ENCODE data around the gene GRIK5.

Gene GRIK5

GRCh38 chr19:41997851-41998229, 72.2 kb downstream of the GRIK5 start:
- no peak for DNase-seq
- H3K14ac ChIP-seq (ENCODE audit: low read length in 2 of 2), result no peak overlapping the region
- H2BK15ac ChIP-seq (ENCODE audit: low read depth, poor library complexity, severe bottlenecking), result no peak overlapping the region
- H3K36me3 ChIP-seq (ENCODE audit: control insufficient read depth in 1 of 2, insufficient read depth in 2 of 2, low read depth in 1 of 2, low read length in 2 of 2), result no peaks in the 10 kb centered on the region
- no peak overlapping the region for H4K8ac ChIP-seq (ENCODE audit: low read length)
- no peak overlapping the region for H2BK5ac ChIP-seq (ENCODE audit: low read depth, low read length, poor library complexity, severe bottlenecking)
- no peak overlapping the region for H4K91ac ChIP-seq (ENCODE audit: low read length)
- no peak overlapping the region for H3K18ac ChIP-seq (ENCODE audit: low read depth in 1 of 2, low read length in 2 of 2)
- H3K23ac ChIP-seq (ENCODE audit: low read length in 2 of 2), result no peak overlapping the region
- 13% methylated on average over 14 of the region's 14 CpGs for WGBS
- H2BK12ac ChIP-seq (ENCODE audit: low read length in 2 of 2), result no peak overlapping the region
- H2AFZ ChIP-seq (ENCODE audit: low read depth, low read length), result no peak overlapping the region
- no peak overlapping the region for H2BK120ac ChIP-seq (ENCODE audit: low read depth, low read length)
- H3K9me3 ChIP-seq (ENCODE audit: control insufficient read depth, low read length), result no peaks in the 10 kb centered on the region
- no peak overlapping the region for H3K4me3 ChIP-seq (ENCODE audit: insufficient read depth in 1 of 2, low read depth in 1 of 2, low read length in 2 of 2)
- no peak overlapping the region for H3K4me2 ChIP-seq (ENCODE audit: low read length, poor library complexity, severe bottlenecking)
- H2AK5ac ChIP-seq (ENCODE audit: low read length, severe bottlenecking), result no peak overlapping the region
- H3K79me1 ChIP-seq (replicated peaks; ENCODE audit: low read length, poor library complexity, severe bottlenecking), result no peaks in the 10 kb centered on the region
- H3K27ac ChIP-seq (ENCODE audit: low read length, poor library complexity, severe bottlenecking), result no peak overlapping the region
- H3K4me1 ChIP-seq (ENCODE audit: control insufficient read depth, insufficient read depth, low read depth, low read length), result peaks cover 18% of the 10 kb centered on the region
- no peak overlapping the region for H3K9ac ChIP-seq (ENCODE audit: low read length)
- no peak overlapping the region for H3K4ac ChIP-seq (ENCODE audit: low read depth in 1 of 2, low read length in 2 of 2)
- H3K27me3 ChIP-seq (ENCODE audit: control insufficient read depth in 1 of 2, insufficient read depth in 1 of 2, low read length in 2 of 2), result peaks cover 82 to 86% of the 10 kb centered on the region in 2 experiments

GRCh38 chr19:41997121-41997850, 72.7 kb downstream of the GRIK5 start:
- WGBS, result 3% methylated on average over 24 of the region's 35 CpGs
- H3K36me3 ChIP-seq (ENCODE audit: control insufficient read depth in 1 of 2, insufficient read depth in 2 of 2, low read depth in 1 of 2, low read length in 2 of 2), result no peaks in the 10 kb centered on the region
- no peak overlapping the region for H2BK120ac ChIP-seq (ENCODE audit: low read depth, low read length)
- peaks cover 18% of the 10 kb centered on the region for H3K4me1 ChIP-seq (ENCODE audit: control insufficient read depth, insufficient read depth, low read depth, low read length)
- H3K9ac ChIP-seq (ENCODE audit: low read length), result no peak overlapping the region
- no peak overlapping the region for H4K91ac ChIP-seq (ENCODE audit: low read length)
- H2BK12ac ChIP-seq (ENCODE audit: low read length in 2 of 2), result no peak overlapping the region
- H4K8ac ChIP-seq (ENCODE audit: low read length), result no peak overlapping the region
- peak; percentile 45 for DNase-seq
- no peak overlapping the region for H2BK15ac ChIP-seq (ENCODE audit: low read depth, poor library complexity, severe bottlenecking)
- H2BK5ac ChIP-seq (ENCODE audit: low read depth, low read length, poor library complexity, severe bottlenecking), result no peak overlapping the region
- no peaks in the 10 kb centered on the region for H3K9me3 ChIP-seq (ENCODE audit: control insufficient read depth, low read length)
- H3K79me1 ChIP-seq (replicated peaks; ENCODE audit: low read length, poor library complexity, severe bottlenecking), result no peaks in the 10 kb centered on the region
- no peak overlapping the region for H3K18ac ChIP-seq (ENCODE audit: low read depth in 1 of 2, low read length in 2 of 2)
- H3K27ac ChIP-seq (ENCODE audit: low read length, poor library complexity, severe bottlenecking), result no peak overlapping the region
- H3K23ac ChIP-seq (ENCODE audit: low read length in 2 of 2), result no peak overlapping the region
- no peak overlapping the region for H2AFZ ChIP-seq (ENCODE audit: low read depth, low read length)
- no peak overlapping the region for H2AK5ac ChIP-seq (ENCODE audit: low read length, severe bottlenecking)
- H3K27me3 ChIP-seq (ENCODE audit: control insufficient read depth in 1 of 2, insufficient read depth in 1 of 2, low read length in 2 of 2), result peaks cover 84 to 85% of the 10 kb centered on the region in 2 experiments
- H3K4me3 ChIP-seq (ENCODE audit: insufficient read depth in 1 of 2, low read depth in 1 of 2, low read length in 2 of 2), result no peak overlapping the region
- no peak overlapping the region for H3K4ac ChIP-seq (ENCODE audit: low read depth in 1 of 2, low read length in 2 of 2)
- no peak overlapping the region for H3K4me2 ChIP-seq (ENCODE audit: low read length, poor library complexity, severe bottlenecking)
- H3K14ac ChIP-seq (ENCODE audit: low read length in 2 of 2), result no peak overlapping the region

GRCh38 chr19:41995959-41996797, 73.8 kb downstream of the GRIK5 start:
- H3K27ac ChIP-seq (ENCODE audit: low read length, poor library complexity, severe bottlenecking), result no peak overlapping the region
- no peak overlapping the region for H2BK120ac ChIP-seq (ENCODE audit: low read depth, low read length)
- no peak overlapping the region for H4K8ac ChIP-seq (ENCODE audit: low read length)
- H4K91ac ChIP-seq (ENCODE audit: low read length), result no peak overlapping the region
- no peak overlapping the region for H2AK5ac ChIP-seq (ENCODE audit: low read length, severe bottlenecking)
- H3K23ac ChIP-seq (ENCODE audit: low read length in 2 of 2), result no peak overlapping the region
- no peaks in the 10 kb centered on the region for H3K36me3 ChIP-seq (ENCODE audit: control insufficient read depth in 1 of 2, insufficient read depth in 2 of 2, low read depth in 1 of 2, low read length in 2 of 2)
- no peak overlapping the region for H2BK15ac ChIP-seq (ENCODE audit: low read depth, poor library complexity, severe bottlenecking)
- no peak overlapping the region for H3K9ac ChIP-seq (ENCODE audit: low read length)
- no peak overlapping the region for H3K4me3 ChIP-seq (ENCODE audit: insufficient read depth in 1 of 2, low read depth in 1 of 2, low read length in 2 of 2)
- H3K27me3 ChIP-seq (ENCODE audit: control insufficient read depth in 1 of 2, insufficient read depth in 1 of 2, low read length in 2 of 2), result peaks cover 81 to 82% of the 10 kb centered on the region in 2 experiments
- no peak overlapping the region for H2BK12ac ChIP-seq (ENCODE audit: low read length in 2 of 2)
- no peak overlapping the region for H2AFZ ChIP-seq (ENCODE audit: low read depth, low read length)
- no peak for DNase-seq
- no peaks in the 10 kb centered on the region for H3K79me1 ChIP-seq (replicated peaks; ENCODE audit: low read length, poor library complexity, severe bottlenecking)
- H3K18ac ChIP-seq (ENCODE audit: low read depth in 1 of 2, low read length in 2 of 2), result no peak overlapping the region
- no peak overlapping the region for H3K14ac ChIP-seq (ENCODE audit: low read length in 2 of 2)
- 47% methylated on average over 9 of the region's 12 CpGs for WGBS
- H3K4me2 ChIP-seq (ENCODE audit: low read length, poor library complexity, severe bottlenecking), result no peak overlapping the region
- no peak overlapping the region for H2BK5ac ChIP-seq (ENCODE audit: low read depth, low read length, poor library complexity, severe bottlenecking)
- no peaks in the 10 kb centered on the region for H3K9me3 ChIP-seq (ENCODE audit: control insufficient read depth, low read length)
- no peak overlapping the region for H3K4ac ChIP-seq (ENCODE audit: low read depth in 1 of 2, low read length in 2 of 2)
- H3K4me1 ChIP-seq (ENCODE audit: control insufficient read depth, insufficient read depth, low read depth, low read length), result peaks cover 18% of the 10 kb centered on the region

Measured in mesenchymal stem cell (in vitro differentiated cells and primary cell).